NCI-H460 (cell line): ENCODE data around the gene FCRL6. TPM values are rescaled to one million over a fixed set of nuclear protein-coding genes. Genes with fewer than 3 reads are reported as not detected.

Source experiments
- DNase-seq: peaks from one replicate; pipeline ENCODE4 v3.0.0-alpha.2; 2016; ENCODE audit warnings: low read depth; ENCODE audit errors: extremely low read depth
- total RNA-seq: library from RNA; depleted of rRNA; stranded (reverse); fragments of >200 nt; shearing (Covaris generic); gene quantifications from 2 replicates; pipeline ENCODE4 v1.2.3, GENCODE V29; 2014

FCRL6 gene
- total RNA-seq, 1 experiment from 2014 or later = not detected

DNA sequence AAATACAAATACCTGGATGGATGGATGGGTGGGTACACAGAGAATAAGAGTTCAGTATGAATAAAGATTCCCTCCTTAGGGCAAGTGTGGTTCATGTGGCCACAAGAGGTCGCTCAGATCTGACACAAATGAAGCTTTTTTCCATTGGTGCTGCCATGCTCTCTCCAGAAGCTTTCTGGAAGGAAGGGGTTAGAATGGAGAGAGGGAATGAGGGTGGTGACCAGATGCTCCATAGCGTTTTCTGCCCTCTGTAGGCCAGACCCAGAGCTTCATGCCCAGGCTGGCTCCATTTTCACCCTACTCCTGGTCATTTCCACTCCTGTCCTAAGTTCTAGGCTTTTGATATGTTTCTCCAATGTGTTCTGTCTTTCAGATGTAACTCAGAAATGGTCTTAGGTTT is 3.3 kb upstream of the FCRL6 start:
- peak; percentile 83 for DNase-seq

DNA sequence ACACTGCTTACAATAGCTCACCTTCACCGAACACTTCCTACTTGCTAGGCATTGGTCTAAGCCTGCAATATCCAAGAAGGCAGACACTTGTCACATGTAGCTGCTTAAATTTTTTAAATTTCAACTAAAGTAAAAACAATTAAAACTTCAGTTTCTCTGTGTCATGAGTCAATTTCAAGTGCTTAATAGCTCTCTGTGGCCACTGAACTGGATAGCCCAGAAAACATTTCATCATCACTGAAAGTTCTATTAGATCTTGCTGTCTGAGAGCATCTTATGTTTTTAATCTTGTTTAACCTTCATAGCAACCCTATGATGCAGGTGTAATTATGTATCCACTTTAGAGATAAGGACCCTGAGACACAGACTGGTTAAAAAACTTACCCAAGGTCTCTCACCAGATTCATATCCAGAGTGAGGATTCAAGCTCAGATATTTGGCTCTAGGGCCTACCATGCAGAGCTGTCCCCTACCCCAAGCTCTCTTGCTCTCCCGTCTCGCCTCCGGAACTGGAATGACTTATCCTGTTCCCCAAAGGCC is 2.6 kb upstream of the FCRL6 start:
- DNase-seq = no peak

DNA sequence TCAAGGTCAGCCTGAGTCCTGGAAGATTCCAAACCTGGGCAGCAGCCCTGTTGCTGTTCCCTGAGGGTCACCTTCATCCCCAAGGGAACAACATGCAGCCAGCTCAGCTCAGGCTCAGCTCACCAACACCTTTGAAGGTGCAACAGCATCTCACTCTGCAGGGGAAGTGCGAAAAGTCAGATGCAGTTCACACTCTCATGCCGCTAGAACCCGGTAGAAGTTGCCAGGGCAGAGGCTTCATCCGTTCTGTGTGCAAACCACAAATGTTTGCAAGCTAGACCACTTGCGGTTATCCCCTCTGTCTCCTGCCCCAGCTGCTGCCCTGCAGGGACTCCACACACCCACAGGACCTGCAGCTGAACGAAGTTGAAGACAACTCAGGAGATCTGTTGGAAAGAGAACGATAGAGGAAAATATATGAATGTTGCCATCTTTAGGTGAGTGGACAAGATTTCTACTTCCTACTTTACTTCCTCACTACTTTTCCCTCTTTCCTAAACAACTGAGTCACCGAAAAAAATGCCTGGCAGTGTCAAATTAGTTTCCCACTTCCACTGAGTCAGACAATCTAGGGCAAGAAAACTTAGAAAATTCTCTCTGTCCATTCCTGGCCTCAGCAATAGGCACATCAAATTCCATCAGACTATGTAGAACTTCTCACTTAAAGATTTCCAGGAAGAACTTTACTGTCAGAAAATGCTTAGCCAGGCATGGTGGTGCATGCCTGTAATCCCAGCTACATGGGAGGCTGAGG is 1.8 kb upstream of the FCRL6 start:
- DNase-seq = no peak

- no peak for DNase-seq
These were observed 2.0 kb downstream of the FCRL6 start for GRCh38 chr1:159803956-159804689.

DNA sequence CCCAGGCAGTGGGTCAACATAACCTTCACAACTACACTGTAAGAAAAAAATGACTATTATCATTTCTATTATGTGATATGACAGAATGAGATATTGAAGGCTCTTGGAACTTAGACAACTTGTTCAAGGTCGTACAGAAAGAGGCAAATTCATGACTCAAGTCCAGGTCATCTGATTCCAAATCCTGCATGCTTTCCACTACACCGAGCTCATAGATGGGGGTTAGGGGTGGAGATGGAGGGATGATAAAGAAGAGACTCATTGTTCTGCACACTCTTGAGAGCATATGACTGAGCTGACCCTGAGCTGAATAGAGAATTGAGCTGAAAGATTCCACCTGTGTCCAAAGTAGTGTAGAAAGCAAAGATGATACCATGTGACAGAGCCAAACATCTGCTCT is 2.8 kb downstream of the FCRL6 start:
- no peak for DNase-seq

GRCh38 chr1:159815926-159816325 is 13.8 kb downstream of the FCRL6 start:
- no peak for DNase-seq

GRCh38 chr1:159817276-159818041 is 15.3 kb downstream of the FCRL6 start:
- peak; percentile 81 for DNase-seq

GRCh38 chr1:159821171-159821867 is 19.2 kb downstream of the FCRL6 start:
- no peak for DNase-seq

GRCh38 chr1:159823406-159823805 is 21.2 kb downstream of the FCRL6 start:
- DNase-seq = no peak

DNA sequence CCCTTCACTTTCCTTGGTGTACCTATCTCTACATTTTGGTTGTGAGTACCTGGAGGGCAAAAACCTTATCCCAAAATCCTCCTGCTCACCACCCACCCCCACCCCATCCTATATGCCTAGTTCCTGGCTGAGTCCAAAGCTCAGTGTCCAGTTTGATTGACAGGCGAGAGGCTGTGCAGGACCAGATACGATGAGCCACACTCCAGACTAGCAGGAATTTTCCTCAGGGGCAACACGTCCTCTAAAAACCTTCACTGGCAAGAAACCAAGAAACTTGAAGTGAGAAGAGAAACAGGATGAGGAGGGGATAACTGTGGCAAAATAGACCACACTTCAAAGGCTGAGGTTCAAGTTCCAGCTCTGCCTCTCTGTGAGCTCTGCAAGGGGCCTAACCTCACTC is 23.4 kb downstream of the FCRL6 start:
- DNase-seq = no peak

DNA sequence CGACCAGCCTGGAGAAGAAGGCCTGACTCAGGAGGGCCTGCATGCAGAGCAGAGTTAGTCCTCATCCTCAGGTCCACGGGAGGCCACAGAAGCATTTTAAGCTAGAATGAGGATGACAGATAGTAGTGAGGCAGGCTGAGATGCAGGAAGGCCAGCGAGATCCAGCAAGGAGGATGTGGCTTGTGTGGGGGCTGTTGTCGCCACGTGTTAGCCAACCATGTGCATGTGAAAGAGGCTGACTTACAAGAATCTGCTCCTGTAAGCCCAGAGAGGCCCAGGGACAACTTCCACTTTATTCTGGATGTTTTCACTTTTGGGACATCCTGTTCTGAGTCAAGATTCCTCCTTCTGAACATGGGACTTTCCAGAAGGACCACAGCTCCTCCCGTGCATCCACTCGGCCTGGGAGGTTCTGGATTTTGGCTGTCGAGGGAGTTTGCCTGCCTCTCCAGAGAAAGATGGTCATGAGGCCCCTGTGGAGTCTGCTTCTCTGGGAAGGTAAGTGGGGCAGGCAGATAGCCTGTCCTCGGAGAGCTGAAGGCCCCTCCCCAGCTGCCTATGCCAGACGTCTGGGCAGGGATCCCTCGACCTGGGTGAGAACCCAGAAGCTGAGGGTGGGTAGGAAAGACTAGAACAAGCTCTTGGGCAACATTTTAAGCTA is 24.4 kb downstream of the FCRL6 start, which contains the start of gene SLAMF8:
SLAMF8 (plus strand) TSS at position 433 of the 661 bp plus-strand sequence; CDS start at position 459, 26 bp downstream.
- no peak for DNase-seq

DNA sequence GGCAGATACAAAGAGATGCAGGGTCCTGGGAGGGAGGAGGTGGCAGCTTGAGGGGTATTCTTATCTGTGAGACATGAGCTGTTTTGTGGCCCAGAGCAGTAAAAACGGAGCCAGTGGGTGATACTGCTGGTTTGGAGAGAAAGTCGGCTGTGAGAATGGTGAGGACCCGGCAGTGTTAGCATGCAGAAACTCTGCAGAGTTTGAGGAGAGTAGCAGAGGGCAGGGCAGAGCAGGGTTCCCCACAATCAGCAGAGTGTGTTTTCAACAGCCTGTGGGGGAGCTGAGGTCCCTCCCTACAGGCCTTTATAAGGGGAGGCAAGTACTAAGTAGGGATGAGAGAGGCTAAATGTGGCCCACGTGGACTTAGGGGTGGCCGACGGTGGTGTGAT is 24.9 kb downstream of the FCRL6 start:
- DNase-seq = no peak

DNA sequence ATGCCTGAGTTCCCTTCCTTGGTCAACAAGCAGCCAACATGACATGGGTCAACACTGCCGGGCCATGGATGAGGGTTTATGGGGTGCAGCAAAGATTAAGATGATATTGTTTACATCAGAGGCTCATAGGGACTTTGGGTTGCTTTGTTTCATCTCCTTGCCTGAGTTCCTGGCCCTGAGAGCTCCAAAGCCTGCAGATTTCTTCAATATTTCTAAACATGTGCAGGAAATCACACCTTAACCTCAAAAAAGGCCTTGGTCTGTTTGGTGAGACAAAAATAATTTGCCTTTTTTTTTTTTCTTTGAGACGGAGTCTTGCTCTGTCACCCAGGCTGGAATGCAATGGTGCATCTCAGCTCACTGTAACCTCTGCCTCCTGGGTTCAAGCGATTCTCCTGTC is 25.4 kb downstream of the FCRL6 start:
- DNase-seq = no peak

DNA sequence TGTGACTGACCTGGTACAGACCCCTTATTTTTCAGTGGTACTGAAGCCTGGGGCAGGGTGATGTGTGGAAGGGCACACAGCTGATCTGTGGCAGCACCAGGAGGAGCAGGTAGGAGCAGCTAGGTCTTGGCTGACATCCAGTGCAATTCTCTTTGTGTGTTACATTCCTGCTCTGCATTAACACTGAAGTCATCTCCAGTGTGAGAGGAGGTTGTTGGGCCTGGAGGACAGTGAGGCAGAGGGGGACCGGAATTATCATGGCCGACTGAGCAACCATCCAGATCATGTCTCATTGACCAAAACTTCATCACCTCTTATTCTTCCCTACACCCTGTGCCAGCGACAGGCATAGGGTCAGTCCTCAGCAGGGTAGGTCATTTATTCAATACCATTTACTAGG is 26.0 kb downstream of the FCRL6 start:
- DNase-seq = no peak

DNA sequence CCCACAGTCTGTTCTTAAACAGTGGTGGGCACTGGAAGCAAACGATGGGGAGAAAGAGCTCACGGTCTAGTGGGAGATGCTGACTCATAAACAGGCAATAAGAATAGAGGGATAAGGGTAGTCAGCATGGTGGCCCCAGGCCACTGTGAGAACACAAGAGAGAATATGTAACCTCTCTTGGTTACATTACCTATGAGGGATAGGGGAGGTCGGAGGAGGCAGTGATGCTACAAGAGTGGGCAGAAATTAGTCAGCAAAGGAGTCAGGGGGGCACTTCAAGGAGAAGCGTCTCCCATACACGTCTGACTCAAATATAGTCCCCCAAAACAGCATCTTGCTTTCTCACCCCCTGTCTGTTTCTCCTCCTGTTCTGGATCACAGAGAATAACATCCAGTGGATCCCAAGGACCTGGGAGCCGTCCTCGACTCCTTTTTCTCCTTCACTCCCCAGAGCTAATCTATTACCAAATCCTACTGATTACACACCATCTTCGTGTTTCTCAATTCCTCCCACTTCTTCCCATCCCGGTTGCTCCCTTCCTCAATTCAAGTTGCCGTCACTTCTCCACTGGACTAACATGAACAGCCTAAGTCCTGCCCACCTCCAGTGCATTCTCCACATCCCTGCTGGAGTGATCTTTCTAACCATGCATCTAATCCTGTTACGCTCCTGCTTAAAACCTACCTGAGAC is 26.6 kb downstream of the FCRL6 start:
- DNase-seq = no peak

DNA sequence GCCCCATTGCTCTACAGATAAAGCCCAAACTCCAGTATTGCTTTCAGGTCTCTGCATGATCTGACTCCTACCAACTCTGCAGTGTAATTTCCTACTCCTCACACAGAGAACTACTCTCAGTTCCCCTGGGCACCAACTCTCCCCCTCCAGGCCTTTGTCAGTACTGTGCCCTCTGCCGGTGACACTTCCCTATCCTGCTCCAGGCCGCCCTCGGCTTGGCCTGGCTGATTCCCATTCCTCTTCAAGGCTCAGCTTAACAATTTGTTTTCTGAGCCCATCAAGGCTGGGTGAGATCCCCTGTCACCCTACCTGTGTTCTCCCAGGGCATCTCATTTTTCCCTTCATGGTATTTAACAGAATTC is 27.1 kb downstream of the FCRL6 start:
- DNase-seq = peak; percentile 13

GRCh38 chr1:159829822-159830465 is 27.8 kb downstream of the FCRL6 start:
- DNase-seq = no peak

DNA sequence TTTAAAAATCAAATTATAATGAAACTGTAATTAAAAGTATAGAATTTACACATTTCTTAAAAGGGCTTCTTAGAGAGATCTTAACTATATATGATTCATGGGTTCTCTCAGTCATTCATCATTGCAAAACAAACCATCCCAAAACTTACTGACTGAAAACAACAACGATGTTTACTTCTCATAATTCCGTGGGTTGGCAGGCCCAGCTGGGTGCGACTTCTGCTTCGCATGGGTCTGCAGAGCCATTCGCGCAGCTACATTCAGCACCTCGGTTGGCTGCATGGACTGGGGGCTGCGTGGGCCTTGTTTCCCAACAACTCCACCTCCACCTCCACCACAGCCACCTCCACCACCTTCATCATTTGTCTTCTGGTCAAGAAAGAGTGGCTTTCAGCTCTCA is 28.6 kb downstream of the FCRL6 start:
- no peak for DNase-seq
